ENCODE results near the gene PRRC1.

The PRRC1 gene

GRCh38 chr5:127580731-127581130 lies 63.3 kb downstream of the PRRC1 start:
- DNase-seq (ENCODE audit: low read depth): no peak

DNA sequence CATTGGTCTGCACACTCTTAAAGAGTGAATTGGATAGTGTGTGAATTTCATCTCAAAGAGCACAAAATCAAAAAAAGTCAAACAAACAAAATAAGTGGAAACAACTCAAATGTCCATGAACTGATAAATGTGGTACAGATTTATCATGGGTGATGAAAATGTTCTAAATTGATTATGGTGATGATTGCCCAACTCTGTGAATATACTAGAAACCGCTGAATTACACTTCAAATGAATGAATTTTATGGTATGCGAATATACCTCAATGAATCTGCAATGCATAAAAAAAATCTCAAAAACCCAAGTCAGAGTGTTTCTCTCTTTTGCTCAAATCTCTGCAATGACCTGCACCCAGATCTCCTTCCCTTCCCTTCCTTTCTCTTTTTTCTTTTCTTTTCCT lies 64.0 kb downstream of the PRRC1 start:
- no peak for DNase-seq (ENCODE audit: low read depth)

GRCh38 chr5:127582773-127583370 lies 65.4 kb downstream of the PRRC1 start:
- DNase-seq (ENCODE audit: low read depth): no peak

DNA sequence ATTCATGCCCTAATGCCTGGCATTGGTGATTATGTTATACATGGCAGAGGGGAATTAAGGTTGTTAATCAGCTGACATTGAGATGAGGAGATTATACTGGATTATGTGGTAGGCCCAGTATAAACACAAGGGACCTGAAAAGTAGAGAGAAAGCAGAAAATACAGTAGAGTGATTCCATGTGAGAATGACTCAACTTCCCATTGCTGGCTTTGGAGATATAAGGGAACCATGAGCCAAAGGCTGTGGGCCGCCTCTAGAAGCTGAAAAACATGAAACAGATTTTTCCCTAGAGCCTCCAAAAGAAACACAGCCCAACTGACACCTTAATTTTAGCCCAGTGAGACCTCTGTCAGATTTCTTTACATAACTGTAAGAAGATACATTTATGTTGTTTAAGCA lies 66.4 kb downstream of the PRRC1 start:
- no peak for DNase-seq (ENCODE audit: low read depth)

- no peak for DNase-seq (ENCODE audit: low read depth)
Measured at GRCh38 chr5:127585661-127586060, 68.2 kb downstream of the PRRC1 start.

DNA sequence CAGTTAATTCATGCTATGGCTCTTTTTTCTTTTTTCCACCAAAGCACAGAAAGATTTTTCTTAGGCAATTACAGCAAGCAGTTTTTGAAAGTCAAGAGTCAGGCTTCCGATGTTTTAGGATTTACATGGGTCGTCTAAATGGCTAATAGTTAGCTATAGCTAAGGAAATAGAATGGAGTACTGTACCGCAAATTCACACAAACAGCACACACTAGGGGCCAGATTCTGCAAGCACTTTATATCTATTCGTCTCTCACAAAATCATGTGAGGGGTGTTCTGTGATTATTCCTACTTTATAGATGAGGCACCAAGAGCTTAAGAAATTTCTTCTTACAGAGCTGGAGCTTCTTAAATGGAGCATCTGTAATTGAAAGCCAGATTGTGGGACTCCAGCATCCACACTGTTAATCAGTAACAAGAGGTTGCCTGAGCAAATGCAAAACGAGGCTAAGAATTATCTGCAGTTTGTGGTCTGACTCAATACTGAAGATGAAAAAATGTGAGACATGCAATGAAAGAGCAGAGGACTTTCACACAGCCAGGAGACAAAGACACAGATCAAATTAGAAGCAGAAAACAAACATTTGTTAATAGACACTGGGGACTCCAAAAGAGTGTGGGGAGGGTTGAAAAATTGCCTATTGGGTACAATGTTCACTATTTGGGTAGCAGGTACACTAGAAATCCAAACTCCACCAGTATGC lies 68.8 kb downstream of the PRRC1 start:
- DNase-seq (ENCODE audit: low read depth): no peak

- no peak for DNase-seq (ENCODE audit: low read depth)
Measured at GRCh38 chr5:127586811-127587210, 69.4 kb downstream of the PRRC1 start.

DNA sequence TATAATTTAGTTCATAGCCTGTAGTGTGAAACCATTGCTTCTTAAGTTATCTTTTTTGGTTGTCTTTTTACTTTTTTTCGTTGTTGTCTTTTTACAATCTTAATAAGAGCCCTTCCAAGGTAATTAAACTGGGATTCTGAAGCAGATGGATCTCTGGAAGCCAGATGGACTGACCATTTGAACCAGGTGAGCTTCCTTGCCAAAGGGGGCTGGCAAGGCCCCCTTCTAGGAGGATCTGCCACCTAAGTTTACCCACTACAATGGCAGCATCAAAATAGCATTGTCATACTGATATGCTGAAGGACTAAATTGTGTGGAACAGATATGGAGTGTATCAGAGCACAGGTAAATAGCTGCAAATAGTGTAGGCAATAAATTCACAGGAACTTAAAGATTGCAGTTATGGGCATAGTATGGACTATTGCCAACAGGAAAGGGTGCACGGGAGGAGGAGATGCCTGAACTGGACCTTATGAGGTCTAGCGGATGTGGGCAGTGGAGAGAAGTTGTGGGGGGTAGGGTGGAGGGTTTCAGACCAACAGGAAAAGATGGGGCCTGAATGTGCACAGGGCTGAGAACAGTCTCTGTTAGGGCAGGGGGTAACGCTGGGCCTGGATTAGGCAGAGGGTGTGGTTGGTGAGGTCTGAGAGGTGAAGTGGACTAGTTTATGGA lies 69.9 kb downstream of the PRRC1 start:
- no peak for DNase-seq (ENCODE audit: low read depth)

DNA sequence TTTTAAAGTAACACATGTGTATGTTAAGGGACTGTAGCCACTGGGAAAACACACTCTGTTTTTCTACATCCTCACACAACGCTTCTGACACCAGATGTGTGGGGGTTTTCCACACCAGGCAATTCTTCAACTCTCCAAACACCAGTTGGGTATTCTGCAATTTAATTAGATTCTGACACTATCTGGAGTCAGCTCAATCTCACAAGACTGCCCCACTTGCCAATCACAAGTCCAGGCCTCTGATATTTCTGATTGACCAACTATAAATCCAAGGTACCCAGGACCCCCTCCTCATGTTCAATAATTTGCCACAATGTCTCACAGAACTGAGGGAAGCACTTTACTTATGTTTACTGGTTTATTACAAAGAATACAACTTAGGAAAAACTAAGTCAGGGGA lies 70.9 kb downstream of the PRRC1 start:
- DNase-seq (ENCODE audit: low read depth): no peak

GRCh38 chr5:127589309-127590030 lies 72.0 kb downstream of the PRRC1 start:
- no peak for DNase-seq (ENCODE audit: low read depth)

DNA sequence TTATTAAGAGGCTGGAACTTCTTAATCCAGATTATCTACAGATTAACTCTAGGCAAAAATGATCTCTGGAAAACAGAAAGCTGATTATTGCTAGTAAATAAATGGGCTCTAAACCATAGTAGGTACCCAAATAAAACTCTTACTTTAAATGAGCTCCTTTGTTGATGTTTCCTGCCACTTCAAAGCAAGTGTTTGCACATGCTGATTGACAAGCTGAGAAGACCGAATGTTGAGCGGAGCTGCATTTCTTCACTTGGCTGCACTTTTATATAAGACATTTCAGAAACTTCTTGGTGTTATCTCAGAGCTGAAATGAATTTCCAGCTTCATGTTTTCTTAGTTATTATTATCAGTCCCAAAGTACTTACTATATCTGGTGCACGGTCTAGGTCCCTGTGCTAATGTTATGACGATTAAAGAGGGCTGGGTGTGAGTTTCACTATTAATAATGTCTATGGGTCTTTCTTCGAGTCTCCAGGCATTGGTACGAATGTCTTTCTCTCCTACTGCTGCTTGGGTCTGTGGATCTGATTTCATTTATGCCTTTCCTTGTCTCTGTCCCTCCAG lies 72.8 kb downstream of the PRRC1 start:
- no peak for DNase-seq (ENCODE audit: low read depth)

GRCh38 chr5:127595484-127596368 lies 78.3 kb downstream of the PRRC1 start:
- no peak for DNase-seq (ENCODE audit: low read depth)

DNA sequence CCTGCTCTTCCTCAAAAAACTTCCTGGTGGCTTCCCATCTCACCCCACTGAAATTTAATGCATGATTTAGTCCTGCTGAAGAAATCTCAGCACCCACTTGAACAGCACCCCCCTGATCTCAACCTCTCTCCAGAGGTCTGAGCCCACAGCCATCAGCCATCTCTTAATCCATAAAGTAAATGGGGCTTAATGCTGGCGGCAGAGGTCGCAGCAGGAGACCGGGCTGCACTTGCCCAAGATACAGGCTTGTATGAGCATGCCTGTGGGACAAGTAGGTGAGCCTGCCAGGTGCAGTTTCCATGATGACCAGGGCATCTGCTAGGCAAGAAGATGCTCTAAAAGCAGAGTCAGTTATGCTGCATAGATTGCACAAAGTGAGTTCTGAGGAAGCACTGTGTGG lies 79.1 kb downstream of the PRRC1 start:
- no peak for DNase-seq (ENCODE audit: low read depth)

DNA sequence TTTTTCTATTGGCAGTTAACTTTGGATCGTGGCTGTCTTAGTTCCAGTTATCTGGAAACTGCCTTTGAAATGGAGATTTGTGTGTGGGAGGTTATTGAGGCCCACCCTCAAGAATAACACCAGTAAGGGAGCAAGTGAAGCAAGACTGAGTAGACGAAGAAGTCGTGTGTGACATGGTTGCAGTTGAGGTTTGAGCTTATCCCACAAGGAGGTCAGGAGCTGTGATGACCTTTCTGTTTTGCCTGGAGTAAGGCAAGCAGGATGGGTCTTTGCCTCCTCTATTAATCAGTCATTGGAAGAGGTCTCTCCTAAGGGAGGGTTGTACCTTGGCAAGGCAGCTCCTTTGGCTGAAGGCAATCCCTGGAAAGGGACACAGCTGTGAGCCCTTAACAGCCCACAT lies 81.9 kb downstream of the PRRC1 start:
- DNase-seq (ENCODE audit: low read depth): no peak

- DNase-seq (ENCODE audit: low read depth): no peak
Measured at GRCh38 chr5:127599847-127600246, 82.4 kb downstream of the PRRC1 start.

DNA sequence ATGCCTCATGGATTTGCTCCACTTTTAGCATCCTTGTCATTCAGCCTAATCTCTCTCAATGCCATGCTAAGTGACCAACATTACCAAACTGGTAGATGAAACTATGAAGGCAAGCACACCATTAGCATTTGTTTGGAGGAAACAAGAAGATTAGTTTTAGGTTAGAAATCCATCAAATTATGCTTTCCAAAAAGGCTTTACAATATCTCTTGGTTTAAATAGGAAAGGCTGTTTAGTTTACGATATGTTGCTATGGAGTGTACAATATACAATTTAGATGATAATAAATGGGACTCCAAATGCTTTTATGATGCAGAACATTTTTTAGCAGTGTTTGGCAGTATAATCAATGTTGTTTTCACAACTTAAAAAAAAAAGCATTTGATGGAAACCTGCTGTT lies 83.7 kb downstream of the PRRC1 start:
- DNase-seq (ENCODE audit: low read depth): no peak

- no peak for DNase-seq (ENCODE audit: low read depth)
Measured at GRCh38 chr5:127601601-127602000, 84.2 kb downstream of the PRRC1 start.

DNA sequence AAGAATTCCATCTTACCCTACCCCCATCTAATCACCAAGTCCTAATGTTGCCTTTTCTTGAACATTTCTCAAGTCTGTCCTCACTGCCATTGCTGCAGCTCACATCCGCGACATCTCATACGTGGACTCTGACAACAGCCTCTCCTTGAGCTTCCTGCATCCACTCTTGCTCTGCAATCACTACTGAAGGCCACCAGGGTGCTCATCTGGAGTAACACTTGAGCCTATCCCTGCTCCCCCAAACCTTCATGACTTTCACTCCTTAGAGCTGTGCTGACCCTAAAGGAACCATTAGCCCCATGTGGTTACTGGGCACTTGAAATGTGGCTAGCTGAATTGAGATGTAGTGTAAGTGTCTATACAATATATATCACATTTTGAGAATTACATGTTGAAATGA lies 85.0 kb downstream of the PRRC1 start:
- DNase-seq (ENCODE audit: low read depth): no peak

DNA sequence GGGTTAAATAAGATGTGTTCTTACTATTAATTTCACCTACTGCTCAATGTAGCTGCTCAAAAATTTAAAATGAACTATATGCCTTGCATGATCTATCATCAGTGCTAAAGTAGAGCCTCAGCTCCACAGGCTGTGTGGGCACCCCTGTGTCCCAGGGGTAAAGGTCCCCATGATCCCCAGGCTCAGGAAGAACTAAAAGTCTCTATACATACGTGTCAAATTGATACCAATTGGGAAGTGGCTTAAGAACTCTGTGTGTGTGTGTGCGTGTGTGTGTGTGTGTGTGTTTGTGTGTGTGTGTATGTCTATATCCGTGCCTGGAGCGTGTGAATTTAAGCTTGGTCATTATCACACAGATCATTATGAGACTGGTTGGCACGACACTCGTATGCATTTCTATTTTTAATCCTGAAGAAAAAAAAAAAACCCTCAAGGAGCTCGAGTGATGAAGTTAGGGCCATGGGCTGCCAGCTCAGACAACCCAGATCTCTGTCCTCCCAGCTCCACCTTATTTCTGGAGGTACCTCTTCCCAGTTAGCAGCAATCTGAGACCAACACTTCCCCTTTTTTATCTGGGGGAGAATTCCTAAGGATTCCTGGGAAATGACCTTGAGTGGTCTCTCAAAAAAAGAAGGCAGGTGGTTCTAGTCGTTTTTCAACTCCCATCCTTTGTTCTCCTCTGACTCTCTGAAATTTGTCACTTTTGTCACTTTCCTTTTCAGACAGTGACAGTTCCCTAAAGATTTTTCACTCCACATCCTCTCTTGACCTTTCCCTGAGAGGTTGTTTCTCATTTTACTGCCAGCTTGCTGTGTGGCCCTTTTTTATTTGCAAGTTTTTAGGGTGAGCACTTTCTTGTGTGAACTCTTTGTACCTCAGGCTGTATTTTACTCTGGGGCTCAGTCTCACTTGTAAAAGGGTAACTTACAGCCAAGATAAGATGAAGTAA lies 85.7 kb downstream of the PRRC1 start:
- DNase-seq (ENCODE audit: low read depth): no peak
